H1 (cell line): ENCODE measurements around the gene SRMS. TPM values are rescaled to one million over a fixed set of nuclear protein-coding genes. Genes with fewer than 3 reads are reported as not detected.

Experiments used
- ATF2 ChIP-seq: IDR thresholded peaks from 2 replicates; pipeline ENCODE4 v1.6.1; 2012; ENCODE audit warnings: low read length, inconsistent platforms
- polyA plus RNA-seq, 7 experiments: library from polyadenylated mRNA; depleted of rRNA in 3 of 7; stranded (reverse) in 5 of 7; unstranded in 2 of 7; fragments of >200 nt in 5 of 7; fragments of 200-250 nt in 2 of 7; gene quantifications; 1 replicate in 5 of 7; 2 replicates in 1 of 7; 4 replicates in 1 of 7; pipeline versions ENCODE4 v1.2.1 to v1.2.3, GENCODE V29; 2011 to 2013; ENCODE audit warnings: missing spikeins in 2 of 7, mixed read lengths in 2 of 7
- total RNA-seq: library from RNA; stranded (reverse); fragmentation: NEBNext Ultra II Directional; extraction: Animal tissue kit (Norgen Biotek cat#: 25700); gene quantifications from 2 replicates; pipeline ENCODE4 v1.2.1, GENCODE V29; 2021
- TF ChIP-seq, protein P1 (sequence below): fragments of 300-600 bp; sonication (generic); IDR thresholded peaks from 2 replicates; pipeline ENCODE4 v1.7.1; 2012; ENCODE audit warnings: low read length, moderate library complexity, mild to moderate bottlenecking, inconsistent platforms; ENCODE audit not compliant: insufficient replicate concordance

The SRMS gene
- total and polyA plus RNA-seq, 2 of the 8 experiments (the other 6 are each of a cell fraction or from before 2014, with no cell fraction given): 0.39 to 0.76 TPM

GRCh38 chr20:63563225-63563935 is 15.8 kb upstream of the SRMS start (continued):
- TF ChIP-seq, protein P1, sequence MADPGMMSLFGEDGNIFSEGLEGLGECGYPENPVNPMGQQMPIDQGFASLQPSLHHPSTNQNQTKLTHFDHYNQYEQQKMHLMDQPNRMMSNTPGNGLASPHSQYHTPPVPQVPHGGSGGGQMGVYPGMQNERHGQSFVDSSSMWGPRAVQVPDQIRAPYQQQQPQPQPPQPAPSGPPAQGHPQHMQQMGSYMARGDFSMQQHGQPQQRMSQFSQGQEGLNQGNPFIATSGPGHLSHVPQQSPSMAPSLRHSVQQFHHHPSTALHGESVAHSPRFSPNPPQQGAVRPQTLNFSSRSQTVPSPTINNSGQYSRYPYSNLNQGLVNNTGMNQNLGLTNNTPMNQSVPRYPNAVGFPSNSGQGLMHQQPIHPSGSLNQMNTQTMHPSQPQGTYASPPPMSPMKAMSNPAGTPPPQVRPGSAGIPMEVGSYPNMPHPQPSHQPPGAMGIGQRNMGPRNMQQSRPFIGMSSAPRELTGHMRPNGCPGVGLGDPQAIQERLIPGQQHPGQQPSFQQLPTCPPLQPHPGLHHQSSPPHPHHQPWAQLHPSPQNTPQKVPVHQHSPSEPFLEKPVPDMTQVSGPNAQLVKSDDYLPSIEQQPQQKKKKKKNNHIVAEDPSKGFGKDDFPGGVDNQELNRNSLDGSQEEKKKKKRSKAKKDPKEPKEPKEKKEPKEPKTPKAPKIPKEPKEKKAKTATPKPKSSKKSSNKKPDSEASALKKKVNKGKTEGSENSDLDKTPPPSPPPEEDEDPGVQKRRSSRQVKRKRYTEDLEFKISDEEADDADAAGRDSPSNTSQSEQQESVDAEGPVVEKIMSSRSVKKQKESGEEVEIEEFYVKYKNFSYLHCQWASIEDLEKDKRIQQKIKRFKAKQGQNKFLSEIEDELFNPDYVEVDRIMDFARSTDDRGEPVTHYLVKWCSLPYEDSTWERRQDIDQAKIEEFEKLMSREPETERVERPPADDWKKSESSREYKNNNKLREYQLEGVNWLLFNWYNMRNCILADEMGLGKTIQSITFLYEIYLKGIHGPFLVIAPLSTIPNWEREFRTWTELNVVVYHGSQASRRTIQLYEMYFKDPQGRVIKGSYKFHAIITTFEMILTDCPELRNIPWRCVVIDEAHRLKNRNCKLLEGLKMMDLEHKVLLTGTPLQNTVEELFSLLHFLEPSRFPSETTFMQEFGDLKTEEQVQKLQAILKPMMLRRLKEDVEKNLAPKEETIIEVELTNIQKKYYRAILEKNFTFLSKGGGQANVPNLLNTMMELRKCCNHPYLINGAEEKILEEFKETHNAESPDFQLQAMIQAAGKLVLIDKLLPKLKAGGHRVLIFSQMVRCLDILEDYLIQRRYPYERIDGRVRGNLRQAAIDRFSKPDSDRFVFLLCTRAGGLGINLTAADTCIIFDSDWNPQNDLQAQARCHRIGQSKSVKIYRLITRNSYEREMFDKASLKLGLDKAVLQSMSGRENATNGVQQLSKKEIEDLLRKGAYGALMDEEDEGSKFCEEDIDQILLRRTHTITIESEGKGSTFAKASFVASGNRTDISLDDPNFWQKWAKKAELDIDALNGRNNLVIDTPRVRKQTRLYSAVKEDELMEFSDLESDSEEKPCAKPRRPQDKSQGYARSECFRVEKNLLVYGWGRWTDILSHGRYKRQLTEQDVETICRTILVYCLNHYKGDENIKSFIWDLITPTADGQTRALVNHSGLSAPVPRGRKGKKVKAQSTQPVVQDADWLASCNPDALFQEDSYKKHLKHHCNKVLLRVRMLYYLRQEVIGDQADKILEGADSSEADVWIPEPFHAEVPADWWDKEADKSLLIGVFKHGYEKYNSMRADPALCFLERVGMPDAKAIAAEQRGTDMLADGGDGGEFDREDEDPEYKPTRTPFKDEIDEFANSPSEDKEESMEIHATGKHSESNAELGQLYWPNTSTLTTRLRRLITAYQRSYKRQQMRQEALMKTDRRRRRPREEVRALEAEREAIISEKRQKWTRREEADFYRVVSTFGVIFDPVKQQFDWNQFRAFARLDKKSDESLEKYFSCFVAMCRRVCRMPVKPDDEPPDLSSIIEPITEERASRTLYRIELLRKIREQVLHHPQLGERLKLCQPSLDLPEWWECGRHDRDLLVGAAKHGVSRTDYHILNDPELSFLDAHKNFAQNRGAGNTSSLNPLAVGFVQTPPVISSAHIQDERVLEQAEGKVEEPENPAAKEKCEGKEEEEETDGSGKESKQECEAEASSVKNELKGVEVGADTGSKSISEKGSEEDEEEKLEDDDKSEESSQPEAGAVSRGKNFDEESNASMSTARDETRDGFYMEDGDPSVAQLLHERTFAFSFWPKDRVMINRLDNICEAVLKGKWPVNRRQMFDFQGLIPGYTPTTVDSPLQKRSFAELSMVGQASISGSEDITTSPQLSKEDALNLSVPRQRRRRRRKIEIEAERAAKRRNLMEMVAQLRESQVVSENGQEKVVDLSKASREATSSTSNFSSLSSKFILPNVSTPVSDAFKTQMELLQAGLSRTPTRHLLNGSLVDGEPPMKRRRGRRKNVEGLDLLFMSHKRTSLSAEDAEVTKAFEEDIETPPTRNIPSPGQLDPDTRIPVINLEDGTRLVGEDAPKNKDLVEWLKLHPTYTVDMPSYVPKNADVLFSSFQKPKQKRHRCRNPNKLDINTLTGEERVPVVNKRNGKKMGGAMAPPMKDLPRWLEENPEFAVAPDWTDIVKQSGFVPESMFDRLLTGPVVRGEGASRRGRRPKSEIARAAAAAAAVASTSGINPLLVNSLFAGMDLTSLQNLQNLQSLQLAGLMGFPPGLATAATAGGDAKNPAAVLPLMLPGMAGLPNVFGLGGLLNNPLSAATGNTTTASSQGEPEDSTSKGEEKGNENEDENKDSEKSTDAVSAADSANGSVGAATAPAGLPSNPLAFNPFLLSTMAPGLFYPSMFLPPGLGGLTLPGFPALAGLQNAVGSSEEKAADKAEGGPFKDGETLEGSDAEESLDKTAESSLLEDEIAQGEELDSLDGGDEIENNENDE: no peak
- no peak for TF ChIP-seq ATF2
- TF ChIP-seq, all 59 proteins: peak for 0
